ENCODE data around the gene HEPACAM2. TPM values are rescaled to one million over a fixed set of nuclear protein-coding genes. Genes with fewer than 3 reads are reported as not detected.

The HEPACAM2 gene
- total RNA-seq, 1 donor from 2014 or later, result 37.3 TPM

- no peaks in the 10 kb centered on the region for H3K4me1 Mint-ChIP-seq (ENCODE audit: unreplicated experiment)
- TF ChIP-seq CTCF (conservative IDR thresholded peaks at IDR 0.05), result no peak
- no peak overlapping the region for H3K27ac Mint-ChIP-seq
- no peaks in the 10 kb centered on the region for H3K36me3 Mint-ChIP-seq
- peaks cover 5% of the 10 kb centered on the region for H3K27me3 Mint-ChIP-seq
- no peak overlapping the region for H3K4me3 Mint-ChIP-seq
- DNase-seq (ENCODE audit: extremely low spot score, unreplicated experiment), result no peak
- H3K9me3 Mint-ChIP-seq, result no peaks in the 10 kb centered on the region
These were observed 80.9 kb downstream of the HEPACAM2 start for GRCh38 chr7:93145354-93145753.

GRCh38 chr7:93142127-93142526 is 84.1 kb downstream of the HEPACAM2 start:
- no peak for TF ChIP-seq CTCF (conservative IDR thresholded peaks at IDR 0.05)
- H3K4me1 Mint-ChIP-seq (ENCODE audit: unreplicated experiment), result no peaks in the 10 kb centered on the region
- no peak overlapping the region for H3K27ac Mint-ChIP-seq
- H3K4me3 Mint-ChIP-seq, result no peak overlapping the region
- H3K36me3 Mint-ChIP-seq, result no peaks in the 10 kb centered on the region
- no peak for DNase-seq (ENCODE audit: extremely low spot score, unreplicated experiment)
- H3K9me3 Mint-ChIP-seq, result no peaks in the 10 kb centered on the region
- H3K27me3 Mint-ChIP-seq, result peaks cover 8% of the 10 kb centered on the region

- Mint-ChIP-seq H3K27me3 (peaks cover 8% of the 10 kb centered on the region), H3K36me3 (no peaks in the 10 kb centered on the region), H3K4me3 (no peak overlapping the region), H3K4me1 (ENCODE audit: unreplicated experiment) (no peaks in the 10 kb centered on the region), H3K27ac (no peak overlapping the region), H3K9me3 (no peaks in the 10 kb centered on the region)
- no peak for DNase-seq (ENCODE audit: extremely low spot score, unreplicated experiment)
- TF ChIP-seq CTCF (conservative IDR thresholded peaks at IDR 0.05), result no peak
These were observed 85.6 kb downstream of the HEPACAM2 start for GRCh38 chr7:93140582-93141191.

- no peak for TF ChIP-seq CTCF (conservative IDR thresholded peaks at IDR 0.05)
- no peaks in the 10 kb centered on the region for H3K9me3 Mint-ChIP-seq
- no peaks in the 10 kb centered on the region for H3K36me3 Mint-ChIP-seq
- no peaks in the 10 kb centered on the region for H3K4me1 Mint-ChIP-seq (ENCODE audit: unreplicated experiment)
- no peak overlapping the region for H3K4me3 Mint-ChIP-seq
- no peak overlapping the region for H3K27ac Mint-ChIP-seq
- peaks cover 20% of the 10 kb centered on the region for H3K27me3 Mint-ChIP-seq
- no peak for DNase-seq (ENCODE audit: extremely low spot score, unreplicated experiment)
These were observed 87.7 kb downstream of the HEPACAM2 start for GRCh38 chr7:93138576-93138975.

Other genes starting within 250 kb of the HEPACAM2 start
- gene SAMD9, start 108.5 kb downstream of the HEPACAM2 start, total RNA-seq (ENCODE audit: low replicate concordance), result 2.9 and 3.2 TPM in 2 replicates
- gene SAMD9L, start 78.1 kb downstream of the HEPACAM2 start, total RNA-seq (ENCODE audit: low replicate concordance), result 1.8 and 2.7 TPM in 2 replicates
- 26.5 and 28.2 TPM in 2 replicates for gene VPS50, start 5.9 kb upstream of the HEPACAM2 start, total RNA-seq (ENCODE audit: low replicate concordance)